HG03439 (cell line): Measurements from ENCODE around the gene MSI2.

ENCODE experiments used
- ATAC-seq: cut with Tn5 transposase; IDR thresholded peaks from one replicate; pipeline ENCODE4 v1.9.1; 2021; ENCODE audit warnings: mild to moderate bottlenecking, moderate library complexity; ENCODE audit not compliant: unreplicated experiment

The MSI2 gene

DNA sequence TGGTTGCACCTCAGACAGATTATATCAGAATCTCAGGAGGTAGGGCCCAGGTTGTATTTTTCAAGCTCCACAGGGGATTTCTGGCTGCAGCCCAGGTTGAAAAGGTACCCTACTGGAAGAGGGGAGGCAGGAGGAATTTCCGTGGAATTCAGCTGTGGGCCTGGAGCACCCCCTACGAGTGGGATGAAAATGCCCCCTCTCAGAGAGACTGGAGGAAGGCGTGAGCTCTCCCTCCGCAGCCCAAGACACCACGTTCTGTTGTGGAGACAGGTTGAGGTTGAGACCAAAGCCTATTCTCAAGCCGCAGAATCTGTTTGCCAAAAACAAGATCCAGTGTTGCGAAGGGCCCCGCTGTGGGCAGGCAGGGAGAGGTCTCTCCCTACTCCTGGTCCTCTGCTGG is 386.7 kb downstream of the MSI2 start:
- no peak for ATAC-seq

DNA sequence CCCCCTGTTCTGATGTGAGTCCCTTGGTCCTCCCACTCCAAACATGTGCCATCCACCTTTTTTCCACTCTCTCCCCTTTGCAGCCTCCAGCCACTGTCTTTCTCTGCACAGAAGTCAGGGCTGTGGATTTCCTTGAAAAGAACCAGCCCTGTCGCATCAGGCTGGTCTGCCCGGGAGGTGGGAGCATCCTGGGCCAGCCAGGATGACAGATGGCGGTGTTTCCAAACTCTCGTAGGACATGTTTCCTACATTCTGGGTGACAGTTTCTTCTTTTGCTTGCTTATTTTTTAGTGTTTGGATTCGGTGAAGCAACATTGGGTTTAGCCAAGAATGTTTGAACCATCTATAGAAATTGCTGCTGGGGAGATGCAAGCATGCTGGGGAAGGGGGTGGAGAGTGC is 388.0 kb downstream of the MSI2 start:
- no peak for ATAC-seq

DNA sequence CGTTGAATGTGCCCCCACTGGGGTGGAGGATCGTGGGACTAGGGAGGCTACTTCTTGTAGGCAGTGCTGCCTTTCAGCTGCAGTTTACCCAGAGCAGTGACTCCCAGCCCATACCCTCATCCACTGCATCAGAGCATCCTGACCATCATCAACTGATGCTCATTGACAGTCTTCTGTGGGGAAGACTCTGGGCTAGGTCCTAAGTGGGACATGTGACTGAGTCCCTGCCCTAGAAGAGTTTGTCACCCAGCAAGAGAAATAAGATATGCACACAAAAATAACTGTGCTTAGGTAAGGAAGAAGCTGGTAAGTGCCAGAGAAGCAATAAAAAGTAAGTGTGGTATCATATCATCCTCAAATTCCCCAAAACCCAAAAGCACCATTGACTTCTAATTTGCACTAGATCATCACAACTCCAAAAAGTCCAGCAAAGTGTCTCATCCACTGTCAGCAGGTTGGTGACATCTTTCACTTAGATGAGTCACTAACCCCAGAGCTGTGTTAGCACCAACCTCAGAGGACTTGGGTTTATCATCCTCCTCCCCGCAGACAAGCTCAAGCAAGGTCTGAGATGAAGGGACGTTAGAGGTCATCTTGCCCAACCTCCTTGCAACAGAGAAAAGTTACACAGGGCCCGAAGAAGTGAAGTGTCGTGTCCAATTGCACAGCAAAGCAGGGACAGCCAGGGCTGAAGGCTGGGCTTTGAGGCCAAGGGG is 389.8 kb downstream of the MSI2 start:
- no peak for ATAC-seq

DNA sequence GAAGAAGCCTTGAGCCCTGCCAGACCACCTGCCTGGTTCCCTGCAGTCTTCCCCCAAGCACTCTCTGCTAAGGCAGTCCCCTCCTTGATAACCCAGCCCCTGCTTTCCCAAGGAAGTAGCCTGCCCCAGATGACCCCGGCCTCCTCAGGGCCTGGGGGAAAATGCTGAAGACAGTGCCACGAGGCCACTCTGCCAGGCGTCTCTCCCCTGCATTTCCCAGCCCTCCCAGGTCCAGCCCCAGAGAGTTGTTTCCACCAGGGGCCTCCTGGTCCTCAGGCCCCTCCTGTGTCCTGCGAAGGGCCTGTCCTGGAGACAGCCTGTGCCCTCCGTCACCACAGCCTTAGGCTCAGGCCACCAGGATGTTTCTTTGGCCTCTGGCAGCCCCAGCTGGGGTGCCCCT is 392.4 kb downstream of the MSI2 start:
- ATAC-seq, result no peak

DNA sequence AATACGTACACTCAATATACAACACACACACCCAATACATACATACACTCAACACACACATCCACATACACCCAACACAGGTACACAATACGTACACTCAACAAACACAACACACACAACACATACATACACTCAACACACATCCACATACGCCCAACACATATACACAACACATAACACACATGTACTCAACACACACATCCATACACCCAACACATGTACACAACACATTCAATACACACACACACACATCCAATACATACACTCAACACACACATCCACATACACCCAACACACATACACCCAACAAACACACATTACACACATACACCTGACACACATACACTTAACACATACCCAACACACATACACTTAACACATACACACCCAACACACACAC is 392.9 kb downstream of the MSI2 start:
- no peak for ATAC-seq

DNA sequence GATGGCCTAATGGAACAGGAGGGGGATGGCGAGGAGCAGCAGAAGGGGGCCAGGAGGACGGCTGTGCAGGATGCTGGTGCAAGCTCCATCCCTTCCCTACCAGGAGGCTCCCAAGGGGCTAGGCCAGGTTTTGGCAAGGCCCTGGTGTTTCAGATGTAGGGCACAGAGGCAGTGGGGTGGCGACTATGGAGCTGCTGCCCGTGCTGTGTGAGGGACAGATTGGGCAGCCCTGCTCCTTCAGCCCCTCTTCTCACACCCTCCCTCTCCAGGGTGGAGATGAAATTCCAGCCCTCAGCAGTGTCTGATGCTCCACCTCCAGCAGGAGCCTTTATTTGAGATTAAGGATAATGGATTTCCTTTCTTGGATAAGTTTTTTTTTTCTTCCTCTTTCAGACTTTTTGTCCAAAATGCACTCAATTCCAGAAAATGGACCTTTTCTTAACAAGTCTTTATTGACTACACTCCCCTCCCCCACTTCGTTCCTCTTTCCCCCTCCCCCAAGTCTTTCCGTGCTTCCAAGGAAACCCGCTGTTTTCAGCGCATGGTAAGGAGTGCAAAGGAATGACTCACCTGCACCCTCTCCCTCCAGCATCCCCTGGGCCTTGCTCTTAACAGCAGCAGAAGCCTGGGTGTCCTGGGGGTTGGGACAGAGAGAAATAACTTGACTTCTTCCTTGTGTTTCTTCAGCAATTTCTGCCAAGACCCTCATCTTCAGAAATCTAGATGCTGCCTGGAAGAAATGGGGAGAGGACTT is 393.6 kb downstream of the MSI2 start:
- no peak for ATAC-seq

DNA sequence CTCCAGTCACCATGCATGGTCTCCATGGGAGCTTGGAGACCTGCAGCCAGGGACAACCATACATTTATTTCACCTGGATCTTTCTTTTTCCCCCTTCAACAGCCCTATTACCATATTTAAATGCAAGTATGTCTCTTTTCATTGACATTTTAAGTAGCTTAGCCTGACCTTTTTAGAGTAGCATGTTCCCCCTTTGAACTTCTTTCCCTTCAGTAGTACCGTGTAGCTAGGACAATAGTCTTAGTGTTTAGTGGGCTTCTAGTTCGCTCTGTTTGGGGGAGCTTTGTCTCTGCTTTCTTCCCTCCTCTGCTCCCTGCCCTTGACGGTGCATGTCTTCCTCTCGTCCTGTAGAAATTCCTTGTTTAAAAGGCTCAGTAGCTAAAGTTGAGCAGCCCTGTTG is 394.2 kb downstream of the MSI2 start:
- no peak for ATAC-seq

DNA sequence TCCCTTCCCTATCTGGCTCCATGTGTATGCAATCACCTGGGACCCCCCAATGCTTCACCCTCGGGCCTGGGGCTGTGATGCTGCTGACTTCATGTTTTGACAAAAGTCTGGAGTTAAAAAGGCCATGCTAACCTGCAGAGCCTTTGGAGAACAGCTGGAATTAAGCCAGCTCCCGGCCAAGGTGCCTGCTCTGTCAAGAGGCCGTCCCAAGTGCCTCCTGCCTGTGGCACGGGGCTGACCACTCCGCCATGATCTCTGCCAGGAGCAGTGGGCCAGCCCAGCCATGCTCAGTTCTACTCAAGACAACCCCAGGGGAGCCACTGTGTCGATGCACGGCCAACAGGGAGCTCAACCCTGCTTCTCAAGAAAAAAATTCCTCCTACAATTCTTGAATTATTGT is 395.1 kb downstream of the MSI2 start:
- ATAC-seq, result no peak

DNA sequence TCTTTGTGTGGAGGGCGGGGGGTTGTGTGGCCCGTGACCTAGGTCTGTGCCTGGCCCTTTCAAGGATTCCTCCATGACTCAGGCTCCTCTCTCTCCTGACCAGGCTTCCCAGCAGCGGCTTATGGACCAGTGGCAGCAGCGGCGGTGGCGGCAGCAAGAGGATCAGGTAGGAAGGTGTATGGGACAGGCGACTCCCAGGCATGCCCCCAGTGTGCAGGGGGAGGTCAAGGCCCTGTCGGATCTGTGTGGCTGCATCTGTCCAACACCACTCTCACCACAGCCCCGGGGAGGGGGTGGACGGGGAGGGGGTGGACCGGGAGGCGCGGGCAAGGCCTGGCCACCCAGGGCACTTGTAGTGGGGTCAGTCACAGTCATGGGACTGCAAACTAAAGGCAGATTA is 395.7 kb downstream of the MSI2 start:
- no peak for ATAC-seq

DNA sequence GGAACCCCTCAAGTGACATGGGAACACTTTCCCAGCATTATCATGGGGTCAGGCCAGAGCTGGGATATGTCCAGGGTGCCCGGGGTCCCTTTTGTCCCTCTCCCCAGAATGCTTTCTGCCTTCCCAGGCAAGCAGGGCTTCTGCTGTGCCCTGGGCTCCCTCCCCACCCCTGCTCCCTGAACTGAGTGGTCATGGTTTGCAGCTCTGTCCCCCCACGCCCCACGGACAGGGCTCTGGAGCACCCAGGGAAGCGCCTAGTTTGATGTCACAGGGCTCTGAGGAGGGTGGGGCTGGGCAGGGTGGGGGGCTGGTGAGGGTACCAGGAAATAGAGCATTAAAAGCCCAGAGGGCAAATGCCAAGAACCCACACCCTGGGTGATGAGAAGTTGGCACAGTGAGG is 396.5 kb downstream of the MSI2 start:
- no peak for ATAC-seq

DNA sequence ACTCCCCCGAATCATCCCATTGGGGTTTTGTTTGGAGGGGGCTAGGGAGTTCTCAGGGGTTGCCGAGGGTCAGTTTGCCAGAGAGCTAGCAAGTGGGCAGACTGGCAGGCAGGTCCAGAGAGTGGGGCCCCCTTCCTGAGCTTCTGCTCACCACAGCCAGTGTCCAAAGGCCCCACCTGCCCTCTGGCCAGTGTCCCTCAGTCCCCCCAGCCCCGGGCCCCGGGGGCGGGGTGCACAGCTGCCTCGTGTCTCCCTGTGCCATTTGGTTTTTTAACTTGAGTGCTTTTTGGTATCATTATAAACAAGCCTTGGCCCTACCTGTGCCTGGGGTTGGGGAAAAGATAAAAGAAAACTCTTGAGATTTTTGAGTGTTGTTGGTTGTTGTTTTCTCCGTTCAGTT is 397.0 kb downstream of the MSI2 start:
- ATAC-seq, result no peak

DNA sequence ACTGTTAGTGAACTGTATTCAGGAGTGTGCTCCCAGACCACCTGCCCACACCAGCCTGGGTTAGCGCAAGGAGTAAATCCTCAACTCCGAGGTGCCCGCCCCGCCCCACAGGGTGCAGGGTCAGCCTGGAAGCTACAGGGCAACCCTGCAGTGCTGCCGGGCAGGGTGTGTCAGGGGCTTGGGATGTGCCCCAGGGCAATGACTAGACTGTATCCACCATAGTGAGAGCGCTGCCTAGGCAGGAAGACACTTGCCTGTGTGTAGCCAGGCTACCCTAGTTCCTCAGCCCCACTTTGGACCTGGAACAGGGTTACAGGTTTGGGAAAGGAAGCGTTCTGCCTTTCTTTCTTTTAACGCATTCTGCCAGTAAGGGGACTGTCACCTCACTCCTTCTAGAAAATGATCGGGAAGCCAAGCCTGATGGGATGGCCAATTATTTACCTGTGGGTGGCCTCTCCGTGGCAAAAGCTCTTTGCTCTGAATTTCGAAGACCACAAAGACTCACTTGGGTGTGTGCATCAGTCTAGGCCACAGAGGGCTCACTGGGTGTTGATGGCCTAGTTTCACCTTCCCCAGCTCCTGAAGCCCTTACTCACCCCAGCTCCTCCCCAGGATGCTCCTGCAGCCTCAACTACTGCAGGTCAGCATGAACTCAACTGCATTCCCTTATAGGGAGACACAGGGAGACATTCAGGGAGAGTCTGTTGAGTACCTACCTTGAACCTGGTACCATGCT is 397.9 kb downstream of the MSI2 start:
- ATAC-seq, result no peak

DNA sequence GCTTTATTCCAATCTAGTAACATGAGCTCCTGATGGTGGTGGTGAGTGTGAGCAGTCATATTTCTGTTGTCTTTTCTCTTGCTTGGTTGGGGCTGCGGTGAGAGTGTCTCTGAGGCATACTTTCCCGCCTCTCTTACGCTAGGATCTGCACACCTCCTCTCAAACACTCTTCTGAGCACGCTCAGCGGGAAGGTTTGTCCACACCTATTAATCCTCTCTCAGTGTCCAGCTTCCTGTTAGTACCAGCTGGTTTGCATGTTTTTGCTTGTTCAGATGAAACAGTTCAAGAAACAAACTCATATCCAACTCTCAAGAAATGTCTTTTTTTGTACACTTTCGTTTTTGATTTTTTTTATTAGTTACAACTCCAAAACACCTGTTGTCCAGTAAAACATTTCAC is 399.2 kb downstream of the MSI2 start:
- ATAC-seq, result no peak

DNA sequence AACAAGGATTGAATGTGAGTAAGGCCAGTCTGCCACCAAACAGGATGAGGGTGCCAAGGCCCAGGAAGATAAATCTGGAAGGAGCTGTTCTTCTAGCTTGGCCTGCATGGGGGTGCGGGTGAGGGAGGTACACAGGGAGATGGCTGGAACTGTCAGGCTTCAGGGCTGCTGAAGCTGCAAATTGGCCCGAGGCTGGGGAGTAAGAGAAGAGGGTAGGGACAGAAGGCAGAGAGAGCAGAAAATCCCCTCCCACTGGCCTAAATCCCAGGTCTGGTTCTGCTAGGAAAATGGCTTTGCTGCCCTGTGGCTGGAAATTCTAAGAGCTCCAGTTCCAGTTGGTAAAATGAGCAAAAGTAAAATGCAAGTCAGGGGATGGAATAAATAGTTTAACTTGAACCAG is 400.9 kb downstream of the MSI2 start:
- no peak for ATAC-seq

DNA sequence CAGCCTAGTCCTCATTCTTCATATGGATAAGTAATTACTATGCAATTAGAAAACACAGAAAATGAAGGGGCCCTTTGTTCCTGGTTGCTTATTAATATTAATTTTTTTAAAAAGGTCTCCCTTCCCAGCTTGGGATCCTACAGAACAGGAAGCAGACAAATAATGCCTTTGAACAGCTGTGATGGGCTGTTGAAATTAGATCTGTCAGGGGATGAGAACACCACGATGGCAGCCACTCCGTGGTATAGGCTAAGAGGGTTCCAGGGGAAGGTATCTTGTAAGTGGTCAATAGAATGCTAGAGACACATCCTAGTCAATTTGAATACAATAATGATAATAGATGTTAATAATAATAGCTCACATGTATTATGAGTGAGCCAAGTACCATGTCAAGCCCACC is 405.7 kb downstream of the MSI2 start:
- no peak for ATAC-seq

DNA sequence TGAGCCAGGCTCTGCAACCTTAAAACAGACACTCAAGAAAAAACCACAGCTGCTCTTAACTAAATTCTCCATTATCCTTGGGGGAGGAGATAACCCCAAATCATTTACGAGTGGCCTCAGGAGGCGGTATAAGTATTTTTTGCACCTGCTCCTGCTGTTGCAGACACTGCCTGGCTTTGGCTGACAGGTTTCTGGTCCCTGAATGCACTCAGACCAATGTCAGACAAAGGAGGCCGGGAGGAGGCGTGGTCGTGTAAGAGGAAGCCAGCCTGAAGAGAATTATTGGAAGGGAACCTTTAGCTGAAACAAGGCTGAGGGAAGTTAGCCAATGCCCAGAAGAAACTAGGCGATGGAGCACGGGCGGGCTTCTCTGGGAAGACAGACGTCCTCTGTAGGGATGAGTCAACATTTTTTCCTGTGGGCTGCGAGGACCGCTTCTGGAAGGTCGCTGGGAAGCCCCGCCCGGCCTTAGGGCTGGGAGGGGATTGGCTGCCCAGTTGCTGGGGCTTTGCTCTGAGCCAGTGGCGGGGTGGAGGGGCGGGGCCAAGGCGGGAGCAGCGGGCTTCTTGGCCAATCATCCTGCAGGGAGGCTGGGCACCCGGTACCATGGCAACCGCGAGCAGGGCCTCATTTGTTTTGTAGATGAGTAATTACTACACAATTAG is 406.5 kb downstream of the MSI2 start:
- no peak for ATAC-seq

DNA sequence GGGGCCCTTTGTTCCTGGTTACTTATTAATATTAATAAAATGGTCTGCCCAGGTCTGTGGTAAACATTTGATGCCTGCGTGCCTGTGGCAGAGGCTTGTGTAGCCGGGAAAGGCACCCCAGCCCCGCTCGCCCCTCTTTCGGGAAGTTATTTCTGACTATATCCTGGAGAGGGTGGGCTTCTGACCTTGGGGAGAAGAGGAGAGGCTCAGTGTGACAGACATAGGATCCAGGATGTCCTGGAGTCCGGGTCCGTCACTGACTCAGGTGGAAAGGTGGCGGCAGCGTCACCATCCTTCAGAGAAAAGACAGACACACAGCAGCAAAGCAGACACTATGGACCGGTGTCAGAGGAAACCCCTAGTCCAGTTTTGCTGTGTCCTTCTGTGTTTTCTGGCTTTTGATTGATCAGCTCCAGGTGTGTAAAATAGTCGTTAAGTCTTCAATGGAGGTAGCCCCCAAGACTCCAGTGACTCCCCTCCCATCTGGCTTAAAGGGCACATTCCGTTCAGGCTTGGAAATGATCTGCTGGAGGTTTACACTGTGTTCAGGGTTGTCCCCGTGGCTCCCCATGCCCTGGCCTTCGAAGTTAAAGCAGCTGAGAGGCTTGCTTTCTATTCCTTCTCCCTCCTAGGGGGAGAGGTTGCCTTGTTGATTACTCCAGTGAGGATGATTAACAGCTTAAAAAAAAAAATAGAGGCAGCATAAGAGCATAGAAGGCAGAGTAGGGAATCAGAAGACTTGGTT is 407.2 kb downstream of the MSI2 start:
- no peak for ATAC-seq

DNA sequence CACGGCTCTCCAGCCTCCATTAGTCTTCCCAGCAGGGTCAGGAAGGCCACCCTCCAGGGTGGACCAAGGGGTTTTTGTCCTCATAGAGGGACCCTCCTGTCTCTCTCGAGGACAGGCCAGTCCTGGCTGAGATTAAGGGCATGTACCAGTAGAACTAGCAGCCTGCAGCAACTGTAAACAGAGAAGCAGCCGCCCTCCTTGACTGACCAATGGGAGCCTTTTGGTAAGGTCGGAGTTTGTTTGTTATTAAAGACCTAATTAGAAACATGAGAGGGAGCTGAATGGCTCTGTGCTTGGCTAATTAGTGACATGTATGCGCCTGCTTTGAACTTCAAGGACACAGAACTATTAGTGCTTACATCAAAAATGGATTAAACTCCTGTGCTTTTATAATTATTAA is 408.8 kb downstream of the MSI2 start:
- no peak for ATAC-seq

DNA sequence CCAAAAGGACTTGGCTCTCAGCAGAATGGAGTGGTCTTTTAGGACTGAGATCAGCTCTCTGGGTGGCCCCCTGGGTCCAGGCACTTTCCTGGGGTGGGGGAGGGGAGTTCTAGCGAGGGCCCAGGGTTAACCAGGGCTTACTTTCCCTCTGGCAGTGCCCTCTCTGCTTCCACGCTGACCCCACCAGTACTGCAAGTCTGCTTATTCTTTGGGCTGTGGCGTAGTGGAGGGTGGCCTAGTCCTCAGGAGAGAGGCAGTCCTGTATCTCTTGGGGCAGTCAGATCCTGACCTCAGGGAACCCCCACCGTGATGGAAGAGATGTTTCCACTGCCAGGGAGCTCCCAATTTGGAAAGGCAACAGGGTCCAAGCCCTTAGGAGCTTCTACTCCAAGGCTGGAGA is 409.4 kb downstream of the MSI2 start:
- ATAC-seq, result no peak

DNA sequence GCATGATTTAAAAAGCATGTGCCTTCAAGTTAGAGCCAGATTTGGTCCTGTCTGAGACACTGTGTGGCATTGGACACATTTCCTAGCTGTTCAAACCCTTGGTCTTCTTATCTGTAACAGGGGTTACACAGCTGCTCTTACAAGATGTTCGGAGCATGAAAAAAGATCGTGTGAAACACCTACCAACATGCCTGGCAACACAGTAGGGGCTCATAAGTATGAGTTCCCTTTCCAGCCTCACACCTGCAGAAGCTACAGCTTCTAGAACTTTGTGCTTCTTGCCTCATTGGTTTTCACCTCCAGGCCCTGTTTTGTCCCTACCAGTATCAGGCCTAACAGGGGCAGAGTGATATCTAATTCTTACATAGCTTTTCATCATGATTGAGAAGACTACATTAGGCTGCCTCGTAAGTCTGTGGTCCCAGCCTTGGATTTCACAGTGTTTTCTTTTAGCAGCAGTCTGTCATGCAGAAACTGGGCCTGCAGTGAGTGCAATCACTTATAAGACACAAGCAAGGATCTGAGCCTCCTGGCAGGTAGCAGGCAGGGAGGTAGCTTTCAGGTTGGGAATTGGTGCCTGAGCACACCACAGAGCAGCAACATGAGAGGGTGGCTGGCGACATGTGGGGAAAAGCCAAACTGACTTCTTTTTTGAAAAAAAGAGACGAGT is 410.0 kb downstream of the MSI2 start:
- no peak for ATAC-seq
